HG03469 (cell line): Measurements from ENCODE around the gene DGKE.

Experiments
- ATAC-seq: cut with Tn5 transposase; IDR thresholded peaks from one replicate; pipeline ENCODE4 v1.9.1; 2021; ENCODE audit warnings: mild to moderate bottlenecking, moderate library complexity, moderate number of reproducible peaks; ENCODE audit not compliant: unreplicated experiment

The DGKE gene

GRCh38 chr17:56887552-56888467 is 53.9 kb downstream of the DGKE start:
- no peak for ATAC-seq

DNA sequence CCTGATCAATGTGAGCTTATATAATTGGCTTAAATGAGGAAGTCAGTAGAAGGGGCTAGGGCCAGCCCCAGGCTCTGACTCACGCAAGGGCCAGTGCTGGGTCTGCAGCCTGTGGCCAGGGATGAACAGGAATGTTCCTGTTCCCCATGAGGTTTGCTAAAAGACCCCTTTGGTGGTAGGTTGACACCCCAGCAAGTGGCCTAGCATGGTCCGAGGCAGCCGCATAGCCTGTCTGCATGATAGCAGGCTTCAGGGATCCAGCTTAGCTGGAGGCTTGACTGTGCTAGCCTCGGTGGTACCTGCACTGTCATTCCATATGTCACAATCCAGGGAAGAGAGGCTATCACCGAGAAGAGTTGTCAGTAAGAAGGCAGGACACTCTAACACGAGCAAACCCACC is 56.4 kb downstream of the DGKE start:
- ATAC-seq = no peak

GRCh38 chr17:56890906-56891674 is 57.1 kb downstream of the DGKE start:
- ATAC-seq = no peak

GRCh38 chr17:56891751-56892150 is 57.8 kb downstream of the DGKE start:
- ATAC-seq = no peak

DNA sequence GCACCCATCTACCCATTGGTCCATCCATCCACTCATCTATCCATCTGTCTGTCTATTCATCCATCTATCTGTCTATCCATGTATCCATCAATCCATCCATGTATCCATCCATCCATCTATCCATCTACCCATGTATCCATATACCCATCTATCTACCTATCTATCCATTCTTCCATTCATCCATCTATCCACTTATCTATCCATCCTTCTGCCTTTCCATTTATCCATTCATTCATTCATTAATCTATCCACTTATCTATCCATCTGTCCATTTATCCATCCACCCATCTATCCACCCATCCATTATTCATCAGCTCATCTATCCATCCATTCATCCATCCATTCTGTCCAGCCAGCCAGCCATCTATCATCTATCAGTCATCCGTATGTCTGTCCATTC is 58.4 kb downstream of the DGKE start:
- no peak for ATAC-seq

DNA sequence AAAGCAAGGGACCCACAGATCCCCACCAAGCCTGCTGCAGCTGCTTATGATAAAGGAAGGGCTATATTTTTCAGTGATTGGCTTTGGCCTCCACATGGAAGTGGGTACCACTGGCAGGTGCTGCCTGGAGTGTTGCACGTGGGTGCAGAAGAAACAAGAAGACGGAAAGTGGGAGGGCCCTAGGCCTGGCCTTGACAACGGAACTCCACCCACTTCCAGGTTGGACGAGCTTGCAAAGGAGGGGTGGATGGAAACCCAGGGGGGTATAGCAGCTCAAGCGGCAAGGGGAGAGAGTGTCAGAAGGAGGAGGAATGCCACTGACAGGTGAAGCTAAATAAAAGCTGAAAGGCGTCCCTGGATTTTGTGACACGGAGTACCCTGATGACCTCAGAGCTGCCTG is 59.6 kb downstream of the DGKE start:
- no peak for ATAC-seq

GRCh38 chr17:56894859-56895455 is 61.0 kb downstream of the DGKE start:
- no peak for ATAC-seq

DNA sequence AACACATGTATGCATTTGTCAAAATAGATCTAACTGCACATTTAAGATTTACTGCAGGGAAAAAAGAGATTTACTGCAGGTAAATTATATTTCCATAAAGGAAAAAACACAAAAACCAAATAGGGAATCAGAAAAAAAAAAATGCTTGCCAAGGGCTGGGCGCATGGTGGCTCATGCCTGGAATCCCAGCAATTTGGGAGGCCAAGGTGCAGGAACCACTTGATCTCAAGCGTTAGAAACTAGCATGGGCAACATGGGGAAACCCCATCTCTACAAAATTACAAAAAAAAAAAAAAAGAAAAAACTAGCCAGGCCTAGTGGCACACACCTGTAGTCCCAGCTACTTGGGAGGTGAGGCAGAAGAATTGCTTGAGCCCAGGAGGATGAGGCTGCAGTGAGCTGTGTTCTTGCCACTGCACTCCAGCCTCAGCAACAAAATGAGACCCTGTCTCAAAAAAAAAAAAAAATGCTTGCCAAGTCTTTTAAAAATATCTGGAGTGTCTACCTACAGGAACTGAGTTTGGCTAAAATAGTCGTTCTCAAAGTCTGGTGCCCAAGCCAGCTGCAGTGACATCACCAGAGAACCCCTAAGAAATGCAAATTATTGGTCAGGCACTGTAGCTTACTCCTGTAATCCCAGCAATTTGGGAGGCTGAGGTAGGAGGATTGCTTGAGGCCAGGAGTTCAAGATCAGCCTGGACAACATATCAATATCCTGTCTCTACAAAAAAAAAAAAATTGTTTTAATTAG is 62.4 kb downstream of the DGKE start:
- no peak for ATAC-seq

DNA sequence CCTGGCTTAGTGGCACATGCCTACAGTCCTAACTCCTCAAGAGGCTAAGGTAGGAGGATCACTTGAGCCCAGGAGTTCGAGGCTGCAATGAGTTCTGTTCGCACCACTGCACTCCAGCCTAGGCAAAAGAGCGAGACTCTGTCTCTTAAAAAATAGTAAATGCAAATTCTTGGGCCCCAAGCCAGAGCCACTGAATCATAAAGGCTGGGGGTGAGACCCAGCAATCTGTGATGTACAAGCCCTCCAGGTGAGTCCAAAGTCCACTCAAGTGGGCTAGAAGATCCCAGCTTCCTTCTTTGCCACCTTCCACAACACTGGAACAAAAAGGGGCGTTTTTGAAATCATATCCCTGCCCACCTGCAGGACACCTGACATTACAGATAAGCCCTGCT is 63.0 kb downstream of the DGKE start:
- no peak for ATAC-seq

- no peak for ATAC-seq
These were observed 63.9 kb downstream of the DGKE start for GRCh38 chr17:56897646-56898424.

DNA sequence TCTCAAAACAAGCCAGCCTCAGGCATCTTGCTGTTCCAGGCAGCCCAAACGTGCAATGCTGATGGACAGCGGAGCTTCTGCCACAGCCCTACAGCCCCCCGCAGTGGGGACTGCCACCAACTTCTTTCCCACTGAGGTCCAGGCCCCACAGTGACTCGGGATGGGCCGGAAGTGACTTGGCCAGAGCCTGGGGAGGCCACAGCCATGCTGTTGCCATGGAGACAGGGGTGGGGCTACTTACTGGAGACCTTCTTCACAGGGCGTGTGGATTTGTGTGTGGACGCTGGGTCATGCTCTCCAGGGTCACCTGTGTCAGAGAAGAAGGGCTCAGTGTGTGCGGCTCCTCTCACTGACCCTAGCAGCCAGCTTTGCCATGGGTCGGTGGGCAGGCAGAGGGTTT is 64.9 kb downstream of the DGKE start:
- no peak for ATAC-seq

GRCh38 chr17:56899403-56899802 is 65.5 kb downstream of the DGKE start:
- no peak for ATAC-seq

DNA sequence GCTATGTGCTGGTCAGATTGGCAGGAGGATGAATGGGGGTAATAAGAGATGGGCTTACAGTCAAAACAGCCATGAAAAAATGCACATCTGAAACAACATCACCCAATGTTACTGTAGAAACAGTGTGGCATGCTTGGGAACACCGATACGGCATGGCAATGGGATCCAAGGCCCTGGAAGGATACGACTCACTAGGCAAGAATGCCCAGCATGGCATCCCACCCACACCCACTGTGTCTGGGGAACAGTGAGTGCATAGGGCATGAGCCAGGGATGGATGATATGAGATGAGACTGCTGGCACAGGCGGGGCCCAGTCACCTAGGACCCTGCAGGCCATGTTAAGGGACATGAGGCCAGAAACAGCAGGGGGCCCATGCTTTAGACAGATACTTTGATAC is 68.4 kb downstream of the DGKE start:
- no peak for ATAC-seq

DNA sequence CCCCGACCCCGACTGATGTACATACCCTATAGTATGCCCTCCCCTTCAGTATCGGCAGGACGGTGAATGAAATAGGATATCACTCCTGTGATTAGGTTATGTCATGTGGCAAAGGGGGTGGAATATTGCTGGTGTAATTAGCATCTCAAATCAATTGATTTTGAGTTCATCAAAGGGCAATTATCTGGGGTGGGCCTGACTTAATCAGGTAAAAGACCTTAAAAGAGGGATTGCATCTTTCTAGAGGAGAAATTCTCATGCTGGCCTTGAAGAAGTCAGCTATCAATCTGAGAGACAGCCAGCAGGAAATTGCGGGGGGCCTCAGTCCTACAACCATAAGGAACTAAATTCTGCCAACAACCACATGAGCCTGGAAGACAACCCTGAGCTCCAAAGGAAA is 69.6 kb downstream of the DGKE start:
- no peak for ATAC-seq

DNA sequence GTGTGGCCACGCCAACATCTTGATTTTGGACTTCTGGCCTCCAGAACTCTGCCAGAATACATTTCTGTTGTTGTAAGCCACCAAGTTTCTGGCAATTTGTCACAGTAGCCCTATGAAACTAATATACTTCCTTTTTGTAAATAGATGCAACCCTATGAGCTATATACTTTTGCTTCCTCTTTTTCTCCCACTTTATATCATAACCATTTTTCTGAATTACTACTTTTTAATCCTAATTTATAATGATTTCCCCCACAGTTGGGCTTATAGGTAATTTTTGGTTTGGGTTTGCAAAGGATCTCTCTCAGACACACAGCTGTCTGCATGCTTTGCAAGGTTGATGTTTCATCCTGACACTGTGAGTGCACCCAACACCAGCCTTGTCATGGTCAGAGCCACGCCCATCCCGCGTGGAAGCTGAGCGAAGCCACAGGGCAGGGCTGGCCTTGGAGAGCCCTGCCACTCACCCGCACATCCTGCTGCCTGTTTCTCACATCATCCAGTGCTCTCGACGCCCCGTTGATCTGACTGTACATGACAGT is 74.1 kb downstream of the DGKE start:
- peak; percentile 84 for ATAC-seq

- no peak for ATAC-seq
These were observed 76.0 kb downstream of the DGKE start for GRCh38 chr17:56909742-56910508.

DNA sequence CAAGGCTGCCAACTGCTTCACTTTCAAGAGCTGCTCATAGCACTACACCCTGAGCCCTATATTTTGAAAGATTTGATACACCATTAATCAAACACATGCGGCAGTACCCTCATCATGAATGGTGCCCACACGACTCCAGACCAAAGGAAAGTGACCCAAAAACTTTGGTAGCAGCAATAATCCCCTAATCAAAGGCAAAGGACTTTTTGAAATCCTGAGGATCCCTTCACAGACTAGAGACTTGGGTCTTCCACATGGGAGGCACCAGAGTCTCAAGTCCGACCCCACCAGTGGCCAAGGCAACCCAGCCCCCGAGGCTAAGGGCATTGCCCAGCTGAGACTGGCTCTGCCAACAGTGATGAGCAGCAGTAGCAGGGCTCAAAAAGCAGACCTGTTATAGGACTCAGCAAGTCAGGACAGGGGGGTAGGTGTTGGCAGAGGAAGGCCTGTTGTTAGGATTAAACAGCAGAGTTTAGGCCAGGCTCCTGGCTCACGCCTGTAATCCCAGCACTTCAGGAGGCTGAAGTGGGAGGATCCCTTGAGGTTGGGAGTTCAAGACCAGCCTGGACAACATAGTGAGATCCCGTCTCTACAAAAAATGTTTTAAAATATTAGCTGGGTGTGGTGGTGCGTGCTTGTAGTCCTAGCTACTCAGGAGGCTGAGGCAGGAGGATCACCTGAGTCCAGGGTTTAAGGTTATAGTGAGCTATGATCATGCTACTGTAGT is 76.7 kb downstream of the DGKE start:
- ATAC-seq = no peak
